HEK293 (cell line): ENCODE measurements around the gene PIGR.

Experiments used
- CTCF ChIA-PET: fragments of 350-600 bp; formaldehyde crosslinking; extraction: SDS; loops from one replicate; lab custom pipeline; 2021; ENCODE audit warnings: antibody characterized with exemption; lab: Yijun Ruan, JAX
- POLR2A ChIA-PET: fragments of 300-600 bp; formaldehyde crosslinking; extraction: SDS; loops from one replicate; lab custom pipeline; 2020; ENCODE audit warnings: antibody characterized with exemption, inconsistent platforms; lab: Yijun Ruan, JAX
- H3K27ac ChIP-seq: fragments of 200-500 bp; sonication (Bioruptor generic); 2 replicates; pipeline ENCODE4 v1.5.1; 2014; ENCODE audit warnings: low read depth, low read length, control low read depth, inconsistent platforms; ENCODE audit errors: extremely low read depth
- H3K36me3 ChIP-seq, 2 experiments: fragments of 200-500 bp in 1 of 2; sonication (Bioruptor generic) in 1 of 2; 1 replicate in 1 of 2; 2 replicates in 1 of 2; pipeline ENCODE4 v1.5.1; 2014 to 2017; ENCODE audit warnings: inconsistent platforms in 2 of 2, low read length in 2 of 2; ENCODE audit not compliant: control insufficient read depth in 2 of 2, insufficient read depth in 1 of 2
- H3K4me1 ChIP-seq: fragments of 200-500 bp; sonication (Bioruptor generic); 2 replicates; pipeline ENCODE4 v1.5.1; 2014; ENCODE audit warnings: mild to moderate bottlenecking, low read length, inconsistent platforms; ENCODE audit not compliant: control insufficient read depth, insufficient read depth
- H3K4me3 ChIP-seq: 2 replicates; pipeline ENCODE4 v1.5.1; 2011; ENCODE audit warnings: low read depth, mild to moderate bottlenecking, control low read depth, low read length, moderate library complexity
- H3K9me3 ChIP-seq: fragments of 200-500 bp; sonication (Bioruptor generic); 2 replicates; pipeline ENCODE4 v1.5.1; 2014; ENCODE audit warnings: low read depth, low read length, inconsistent platforms; ENCODE audit not compliant: control insufficient read depth, insufficient read depth
- BCL11A ChIP-seq: fragments of 450-650 bp; formaldehyde crosslinking; IDR thresholded peaks from 2 replicates; pipeline ENCODE4 v1.5.1; 2016; ENCODE audit warnings: low read depth, missing biosample characterization, missing genetic modification characterization
- KLF9 ChIP-seq: fragments of 450-650 bp; formaldehyde crosslinking; IDR thresholded peaks from 2 replicates; pipeline ENCODE4 v1.5.1; 2016; ENCODE audit warnings: missing biosample characterization, missing genetic modification characterization, low read depth
- MEIS1 ChIP-seq: sonication (generic); formaldehyde crosslinking; IDR thresholded peaks from 2 replicates; pipeline ENCODE4 v1.8.1; 2022; ENCODE audit warnings: missing genetic modification reagents, mild to moderate bottlenecking, borderline replicate concordance
- OSR2 ChIP-seq: fragments of 450-650 bp; formaldehyde crosslinking; IDR thresholded peaks from 2 replicates; pipeline ENCODE4 v1.5.1; 2016; ENCODE audit warnings: missing biosample characterization, missing genetic modification characterization
- PBX3 ChIP-seq: sonication (generic); formaldehyde crosslinking; IDR thresholded peaks from 2 replicates; pipeline ENCODE4 v1.8.1; 2022; ENCODE audit warnings: mild to moderate bottlenecking, moderate library complexity, missing genetic modification reagents
- SP2 ChIP-seq: fragments of 450-650 bp; formaldehyde crosslinking; IDR thresholded peaks from 2 replicates; pipeline ENCODE4 v1.5.1; 2016; ENCODE audit warnings: missing biosample characterization, missing genetic modification characterization
- YY1 ChIP-seq: fragments of 450-650 bp; formaldehyde crosslinking; IDR thresholded peaks from 2 replicates; pipeline ENCODE4 v1.5.1; 2018; ENCODE audit warnings: missing biosample characterization, missing genetic modification characterization
- ZBTB48 ChIP-seq: fragments of 450-650 bp; formaldehyde crosslinking; IDR thresholded peaks from 2 replicates; pipeline ENCODE4 v1.5.1; 2016; ENCODE audit warnings: missing biosample characterization, missing genetic modification characterization
- ZBTB8A ChIP-seq: fragments of 450-650 bp; formaldehyde crosslinking; IDR thresholded peaks from 2 replicates; pipeline ENCODE4 v1.5.1; 2016; ENCODE audit warnings: missing biosample characterization, missing genetic modification characterization
- ZNF157 ChIP-seq: fragments of 450-650 bp; formaldehyde crosslinking; IDR thresholded peaks from 2 replicates; pipeline ENCODE4 v1.5.1; 2016; ENCODE audit warnings: missing biosample characterization, missing genetic modification characterization
- ZNF280C ChIP-seq: fragments of 450-650 bp; formaldehyde crosslinking; IDR thresholded peaks from 2 replicates; pipeline ENCODE4 v1.5.1; 2016; ENCODE audit warnings: missing biosample characterization, missing genetic modification characterization
- ZNF302 ChIP-seq: fragments of 450-650 bp; formaldehyde crosslinking; IDR thresholded peaks from 2 replicates; pipeline ENCODE4 v1.5.1; 2016; ENCODE audit warnings: missing biosample characterization, missing genetic modification characterization, low read depth
- ZNF391 ChIP-seq: fragments of 450-650 bp; formaldehyde crosslinking; IDR thresholded peaks from 2 replicates; pipeline ENCODE4 v1.5.1; 2016; ENCODE audit warnings: low read depth, missing biosample characterization, missing genetic modification characterization, borderline replicate concordance
- ZNF394 ChIP-seq: fragments of 450-650 bp; formaldehyde crosslinking; IDR thresholded peaks from 2 replicates; pipeline ENCODE4 v1.5.1; 2016; ENCODE audit warnings: missing biosample characterization, missing genetic modification characterization, mild to moderate bottlenecking, moderate library complexity, borderline replicate concordance
- ZNF416 ChIP-seq: fragments of 450-650 bp; formaldehyde crosslinking; IDR thresholded peaks from 2 replicates; pipeline ENCODE4 v1.5.1; 2016; ENCODE audit warnings: missing biosample characterization, missing genetic modification characterization
- ZNF513 ChIP-seq: fragments of 450-650 bp; IDR thresholded peaks from 2 replicates; pipeline ENCODE4 v1.5.1; 2018; ENCODE audit warnings: missing biosample characterization, missing genetic modification characterization
- ZNF580 ChIP-seq: fragments of 450-650 bp; formaldehyde crosslinking; IDR thresholded peaks from 2 replicates; pipeline ENCODE4 v1.5.1; 2016; ENCODE audit warnings: missing biosample characterization, missing genetic modification characterization
- ZNF626 ChIP-seq: fragments of 450-650 bp; sonication (Bioruptor Pico); formaldehyde crosslinking; IDR thresholded peaks from 2 replicates; pipeline ENCODE4 v1.5.1; 2018; ENCODE audit warnings: missing biosample characterization, missing genetic modification characterization, inconsistent platforms
- ZNF660 ChIP-seq: fragments of 450-650 bp; IDR thresholded peaks from 2 replicates; pipeline ENCODE4 v1.5.1; 2018; ENCODE audit warnings: missing biosample characterization, mild to moderate bottlenecking, missing genetic modification characterization
- ZNF707 ChIP-seq: fragments of 450-650 bp; formaldehyde crosslinking; IDR thresholded peaks from 2 replicates; pipeline ENCODE4 v1.5.1; 2016; ENCODE audit warnings: missing biosample characterization, missing genetic modification characterization
- TF ChIP-seq, protein P1 (sequence below): fragments of 450-650 bp; formaldehyde crosslinking; IDR thresholded peaks from 2 replicates; pipeline ENCODE4 v1.5.1; 2016; ENCODE audit warnings: missing biosample characterization, missing genetic modification characterization
- TF ChIP-seq, protein P2 (sequence below): fragments of 450-650 bp; formaldehyde crosslinking; IDR thresholded peaks from 2 replicates; pipeline ENCODE4 v1.5.1; 2016; ENCODE audit warnings: missing biosample characterization, missing genetic modification characterization
- TF ChIP-seq, protein P3 (sequence below): fragments of 450-650 bp; formaldehyde crosslinking; IDR thresholded peaks from 2 replicates; pipeline ENCODE4 v1.5.1; 2017; ENCODE audit warnings: missing biosample characterization, missing genetic modification characterization

The PIGR gene

DNA sequence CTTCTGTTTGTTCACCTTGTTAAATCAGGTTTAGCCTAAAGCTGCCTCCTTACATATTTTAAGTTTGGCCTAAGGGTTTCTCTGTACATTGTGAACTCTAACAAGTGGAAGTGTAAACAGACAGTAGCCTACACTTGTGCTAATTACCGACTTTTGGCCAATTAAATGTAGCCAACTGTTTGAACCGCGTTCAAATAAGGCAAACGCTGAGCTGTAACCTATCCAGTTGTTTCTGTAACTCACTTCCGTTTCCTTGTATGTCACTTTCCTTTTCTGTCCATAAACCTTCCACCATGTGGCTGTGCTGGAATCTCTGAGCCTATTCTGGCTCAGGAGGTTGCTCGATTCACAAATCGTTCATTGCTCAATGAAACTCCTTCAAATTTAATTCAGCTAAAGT lies 32.0 kb upstream of the PIGR start (continued):
- TF ChIP-seq, protein P1, sequence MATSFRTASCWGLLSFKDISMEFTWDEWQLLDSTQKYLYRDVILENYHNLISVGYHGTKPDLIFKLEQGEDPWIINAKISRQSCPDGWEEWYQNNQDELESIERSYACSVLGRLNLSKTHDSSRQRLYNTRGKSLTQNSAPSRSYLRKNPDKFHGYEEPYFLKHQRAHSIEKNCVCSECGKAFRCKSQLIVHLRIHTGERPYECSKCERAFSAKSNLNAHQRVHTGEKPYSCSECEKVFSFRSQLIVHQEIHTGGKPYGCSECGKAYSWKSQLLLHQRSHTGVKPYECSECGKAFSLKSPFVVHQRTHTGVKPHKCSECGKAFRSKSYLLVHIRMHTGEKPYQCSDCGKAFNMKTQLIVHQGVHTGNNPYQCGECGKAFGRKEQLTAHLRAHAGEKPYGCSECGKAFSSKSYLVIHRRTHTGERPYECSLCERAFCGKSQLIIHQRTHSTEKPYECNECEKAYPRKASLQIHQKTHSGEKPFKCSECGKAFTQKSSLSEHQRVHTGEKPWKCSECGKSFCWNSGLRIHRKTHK (tag by site-specific recombination): no peak
- TF ChIP-seq ZNF302: no peak

- Histone ChIP-seq H3K36me3 (no peaks in the 10 kb centered on the region), H3K9me3 (no peaks in the 10 kb centered on the region), H3K4me3 (no peak overlapping the region), H3K4me1 (no peaks in the 10 kb centered on the region), H3K27ac (no peak overlapping the region)
- ChIA-PET CTCF (interaction anchor here (1.1 kb wide), 1 partner anchor 12 kb away, joined by 3 read pairs; no protein-coding TSS in a partner anchor), POLR2A (no interaction called here)
- TF ChIP-seq ZNF391 (tag by site-specific recombination) (no peak), ZNF660 (tag by site-specific recombination) (0 out of 2 replicates have a peak, but pooled peaks have one; percentile 35), OSR2 (tag by site-specific recombination) (peak; percentile 42; the same call in 1 of the 2 replicates)
- TF ChIP-seq, protein P2, sequence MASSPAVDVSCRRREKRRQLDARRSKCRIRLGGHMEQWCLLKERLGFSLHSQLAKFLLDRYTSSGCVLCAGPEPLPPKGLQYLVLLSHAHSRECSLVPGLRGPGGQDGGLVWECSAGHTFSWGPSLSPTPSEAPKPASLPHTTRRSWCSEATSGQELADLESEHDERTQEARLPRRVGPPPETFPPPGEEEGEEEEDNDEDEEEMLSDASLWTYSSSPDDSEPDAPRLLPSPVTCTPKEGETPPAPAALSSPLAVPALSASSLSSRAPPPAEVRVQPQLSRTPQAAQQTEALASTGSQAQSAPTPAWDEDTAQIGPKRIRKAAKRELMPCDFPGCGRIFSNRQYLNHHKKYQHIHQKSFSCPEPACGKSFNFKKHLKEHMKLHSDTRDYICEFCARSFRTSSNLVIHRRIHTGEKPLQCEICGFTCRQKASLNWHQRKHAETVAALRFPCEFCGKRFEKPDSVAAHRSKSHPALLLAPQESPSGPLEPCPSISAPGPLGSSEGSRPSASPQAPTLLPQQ (tag by site-specific recombination): 0 out of 2 replicates have a peak, but pooled peaks have one; percentile 23
These were observed 29.0 kb upstream of the PIGR start for GRCh38 chr1:206975306-206975705.

GRCh38 chr1:206974140-206974539 lies 27.9 kb upstream of the PIGR start:
- ChIA-PET POLR2A (no interaction called here), CTCF (interaction anchor here (0.5 to 5.2 kb wide), 7 partner anchors 7 to 472 kb away, joined by 3 to 39 read pairs (median 3); no protein-coding TSS in a partner anchor)
- Histone ChIP-seq H3K36me3 (no peaks in the 10 kb centered on the region), H3K4me3 (no peak overlapping the region), H3K4me1 (no peaks in the 10 kb centered on the region), H3K27ac (no peak overlapping the region)
- TF ChIP-seq, protein P3, sequence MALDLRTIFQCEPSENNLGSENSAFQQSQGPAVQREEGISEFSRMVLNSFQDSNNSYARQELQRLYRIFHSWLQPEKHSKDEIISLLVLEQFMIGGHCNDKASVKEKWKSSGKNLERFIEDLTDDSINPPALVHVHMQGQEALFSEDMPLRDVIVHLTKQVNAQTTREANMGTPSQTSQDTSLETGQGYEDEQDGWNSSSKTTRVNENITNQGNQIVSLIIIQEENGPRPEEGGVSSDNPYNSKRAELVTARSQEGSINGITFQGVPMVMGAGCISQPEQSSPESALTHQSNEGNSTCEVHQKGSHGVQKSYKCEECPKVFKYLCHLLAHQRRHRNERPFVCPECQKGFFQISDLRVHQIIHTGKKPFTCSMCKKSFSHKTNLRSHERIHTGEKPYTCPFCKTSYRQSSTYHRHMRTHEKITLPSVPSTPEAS: no peak
- TF ChIP-seq PBX3: no peak
- no peak for TF ChIP-seq SP2 (tag by site-specific recombination)
- no peak for TF ChIP-seq ZNF157 (tag by site-specific recombination)
- TF ChIP-seq ZNF580 (tag by site-specific recombination): no peak
- no peak for TF ChIP-seq ZNF513
- TF ChIP-seq YY1 (tag by site-specific recombination): no peak
- no peak for TF ChIP-seq ZNF707 (tag by site-specific recombination)
- TF ChIP-seq BCL11A (tag by site-specific recombination): no peak
- TF ChIP-seq ZNF626 (tag by site-specific recombination): no peak
- no peak for TF ChIP-seq ZNF394 (tag by site-specific recombination)
- TF ChIP-seq MEIS1: no peak
- no peak for TF ChIP-seq KLF9 (tag by site-specific recombination)
- TF ChIP-seq ZNF280C: no peak
- no peak for TF ChIP-seq ZBTB48 (tag by site-specific recombination)
- TF ChIP-seq ZNF416 (tag by site-specific recombination): no peak
- TF ChIP-seq ZBTB8A (tag by site-specific recombination): no peak
- TF ChIP-seq, all 188 proteins: peak for 0
- H3K9me3 ChIP-seq: no peaks in the 10 kb centered on the region
